Fibroblast of lung (primary cell): ENCODE data around the gene TM9SF4.

Experiments used
- CTCF ChIP-seq, 2 donors: IDR thresholded peaks in 1 of 2; conservative IDR thresholded peaks in 1 of 2; 1 replicate in 1 of 2; 2 replicates in 1 of 2; pipeline ENCODE4 v1.5.1; 2011 to 2012; ENCODE audit warnings: low read length in 2 of 2, control low read depth in 1 of 2, inconsistent platforms in 1 of 2, low read depth in 1 of 2, mild to moderate bottlenecking in 1 of 2
- EZH2 ChIP-seq: IDR thresholded peaks from 2 replicates; pipeline ENCODE4 v1.5.1; 2012; ENCODE audit warnings: low read length, control low read depth, mild to moderate bottlenecking; ENCODE audit errors: missing control alignments

GRCh38 chr20:32123088-32123487 lies 13.6 kb downstream of the TM9SF4 start:
- TF ChIP-seq EZH2 (no peak), CTCF (conservative IDR thresholded peaks at IDR 0.05 in 1 of 2, IDR thresholded peaks at IDR 0.05 in 1 of 2; ENCODE audit: low read depth in 1 of 2, low read length in 2 of 2) (no peak)
